Cardiac fibroblast (primary cell): ENCODE results near the gene MRPL57.
"Not testable (repeated sequence)": the region's sequence is repeated elsewhere in the genome, so short reads cannot be mapped to it uniquely, and the experiment has no call there.

Source experiments
- DNase-seq, 2 donors: peaks; one replicate each; pipeline versions ENCODE4 v3.0.0 to v3.0.0-alpha.2; 2010; ENCODE audit warnings: low read depth in 2 of 2
- H3K4me3 ChIP-seq, 2 donors: replicated peaks in 1 of 2; 1 replicate in 1 of 2; 2 replicates in 1 of 2; pipeline ENCODE4 v1.5.1; 2011; ENCODE audit warnings: low read depth in 2 of 2, low read length in 2 of 2, mild to moderate bottlenecking in 2 of 2, moderate library complexity in 1 of 2
- TF ChIP-seq, protein P1 (sequence below): IDR thresholded peaks from one replicate; pipeline ENCODE4 v1.5.1; 2011; ENCODE audit warnings: low read depth, mild to moderate bottlenecking, low read length, inconsistent platforms

The MRPL57 gene

DNA sequence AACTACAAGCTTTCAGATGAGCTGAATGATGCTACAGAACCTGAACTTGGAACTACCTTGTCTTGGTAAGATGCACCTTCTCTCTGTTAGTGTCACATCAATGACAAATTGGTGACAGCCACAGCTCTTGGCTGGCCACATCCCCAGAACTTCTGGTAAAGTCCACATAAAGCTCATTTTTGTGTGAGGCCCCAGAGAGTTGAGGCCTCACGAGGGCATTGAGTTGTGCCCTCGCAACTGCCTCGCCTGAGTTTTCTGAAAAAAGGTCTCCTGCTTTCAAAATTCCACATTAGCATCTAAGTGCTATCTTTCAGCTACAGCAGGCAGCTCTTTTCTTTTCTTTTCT lies 42.6 kb downstream of the MRPL57 start:
- TF ChIP-seq, protein P1, sequence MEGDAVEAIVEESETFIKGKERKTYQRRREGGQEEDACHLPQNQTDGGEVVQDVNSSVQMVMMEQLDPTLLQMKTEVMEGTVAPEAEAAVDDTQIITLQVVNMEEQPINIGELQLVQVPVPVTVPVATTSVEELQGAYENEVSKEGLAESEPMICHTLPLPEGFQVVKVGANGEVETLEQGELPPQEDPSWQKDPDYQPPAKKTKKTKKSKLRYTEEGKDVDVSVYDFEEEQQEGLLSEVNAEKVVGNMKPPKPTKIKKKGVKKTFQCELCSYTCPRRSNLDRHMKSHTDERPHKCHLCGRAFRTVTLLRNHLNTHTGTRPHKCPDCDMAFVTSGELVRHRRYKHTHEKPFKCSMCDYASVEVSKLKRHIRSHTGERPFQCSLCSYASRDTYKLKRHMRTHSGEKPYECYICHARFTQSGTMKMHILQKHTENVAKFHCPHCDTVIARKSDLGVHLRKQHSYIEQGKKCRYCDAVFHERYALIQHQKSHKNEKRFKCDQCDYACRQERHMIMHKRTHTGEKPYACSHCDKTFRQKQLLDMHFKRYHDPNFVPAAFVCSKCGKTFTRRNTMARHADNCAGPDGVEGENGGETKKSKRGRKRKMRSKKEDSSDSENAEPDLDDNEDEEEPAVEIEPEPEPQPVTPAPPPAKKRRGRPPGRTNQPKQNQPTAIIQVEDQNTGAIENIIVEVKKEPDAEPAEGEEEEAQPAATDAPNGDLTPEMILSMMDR: no peak
- H3K4me3 ChIP-seq: no peak overlapping the region
- no peak for DNase-seq

DNA sequence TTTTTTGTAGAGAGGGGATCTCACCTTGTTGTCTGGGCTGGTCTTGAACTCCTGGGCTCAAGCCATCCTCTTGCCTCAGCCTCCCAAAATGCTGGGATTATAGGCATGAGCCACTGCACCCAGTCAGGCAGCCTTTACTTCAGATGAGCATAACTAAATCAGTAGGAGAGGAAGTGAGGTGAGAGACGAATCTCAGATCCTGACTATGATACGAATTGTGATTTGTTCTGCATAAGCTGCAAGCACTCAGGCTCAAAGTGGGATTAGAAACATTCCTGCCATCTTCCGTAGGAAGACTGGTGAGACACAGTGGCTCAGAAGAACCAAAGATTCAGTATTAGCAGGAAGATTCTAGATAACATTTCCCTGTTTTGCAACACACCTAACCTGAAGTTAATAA lies 43.3 kb downstream of the MRPL57 start:
- DNase-seq, H3K4me3 ChIP-seq: not testable (repeated sequence)

DNA sequence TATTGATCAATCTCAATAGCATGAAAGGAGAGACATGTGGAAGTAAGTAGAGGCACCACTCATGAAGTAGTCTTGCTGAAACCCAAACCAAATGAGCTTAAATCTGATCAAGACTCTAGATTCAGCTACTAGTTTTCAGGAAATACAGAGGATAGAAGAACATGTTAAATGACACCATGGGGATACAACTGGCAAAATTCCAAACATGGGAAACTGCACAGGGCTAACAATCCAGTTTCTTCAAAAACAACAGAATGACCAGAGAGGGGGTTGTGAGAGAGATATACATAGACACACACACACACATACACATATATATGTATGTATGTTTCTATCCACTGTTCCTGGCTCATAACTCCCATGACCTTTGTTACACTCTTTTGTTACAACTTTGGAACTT lies 44.8 kb downstream of the MRPL57 start:
- TF ChIP-seq, protein P1: no peak
- DNase-seq: no peak
- H3K4me3 ChIP-seq: no peak overlapping the region

DNA sequence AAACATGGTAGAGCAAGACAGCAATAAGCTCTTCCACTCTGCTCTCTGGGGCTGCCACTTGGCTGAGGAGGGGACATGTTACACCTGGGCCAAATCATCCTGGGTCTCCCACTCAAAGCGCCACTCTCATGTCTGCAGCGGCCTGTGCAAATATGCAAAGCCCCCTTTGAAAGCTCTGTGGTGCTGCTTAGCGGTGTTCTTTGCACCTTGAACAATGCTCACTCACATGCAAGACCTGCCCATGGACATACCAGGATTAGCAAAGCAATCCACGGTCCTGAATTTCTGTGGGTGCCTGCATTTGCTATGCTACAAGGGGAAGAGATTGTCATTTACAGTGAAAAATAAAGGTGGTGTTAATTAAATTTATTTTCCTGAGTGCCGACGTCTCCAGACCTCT lies 48.6 kb downstream of the MRPL57 start:
- no peak overlapping the region for H3K4me3 ChIP-seq
- no peak for DNase-seq

DNA sequence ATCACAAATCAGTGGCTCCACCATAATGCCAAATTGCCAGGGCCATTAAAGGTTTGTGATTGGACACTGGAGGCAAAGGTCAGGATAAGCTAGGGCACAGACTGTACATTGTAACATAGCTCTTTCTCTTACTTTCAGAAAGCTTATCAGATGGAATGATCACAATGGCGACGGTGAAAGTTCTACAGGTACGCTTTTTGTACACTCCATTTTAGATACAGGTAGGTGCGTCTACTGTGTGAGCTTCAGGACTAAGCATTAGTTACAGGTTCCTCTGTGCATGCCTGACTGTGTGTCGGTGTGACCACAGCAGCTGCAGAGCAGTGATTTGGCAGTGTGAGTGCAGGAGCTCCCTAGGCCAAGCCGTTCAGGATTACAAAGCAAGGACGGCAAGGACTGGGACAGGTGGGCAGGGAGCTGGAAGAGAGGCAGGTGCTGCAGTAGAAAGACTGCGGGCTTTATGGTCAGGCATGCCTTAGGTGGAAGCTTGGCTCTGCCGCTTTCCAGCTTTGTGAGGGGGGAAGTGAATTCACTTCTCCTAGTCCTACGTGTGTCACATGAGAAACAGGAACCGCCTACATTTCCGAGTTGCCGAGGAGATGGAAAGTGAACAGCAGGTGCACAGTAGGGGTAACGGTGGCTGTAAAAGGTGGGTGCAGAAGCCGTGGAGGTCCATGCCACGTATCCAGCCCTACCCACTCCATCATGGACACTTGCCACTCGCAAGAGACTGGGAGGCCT lies 49.6 kb downstream of the MRPL57 start:
- no peak overlapping the region for H3K4me3 ChIP-seq
- DNase-seq: no peak
- TF ChIP-seq, protein P1: no peak

More for the DNA sequence above, 48.6 kb downstream of the MRPL57 start:
- TF ChIP-seq, protein P1: no peak

DNA sequence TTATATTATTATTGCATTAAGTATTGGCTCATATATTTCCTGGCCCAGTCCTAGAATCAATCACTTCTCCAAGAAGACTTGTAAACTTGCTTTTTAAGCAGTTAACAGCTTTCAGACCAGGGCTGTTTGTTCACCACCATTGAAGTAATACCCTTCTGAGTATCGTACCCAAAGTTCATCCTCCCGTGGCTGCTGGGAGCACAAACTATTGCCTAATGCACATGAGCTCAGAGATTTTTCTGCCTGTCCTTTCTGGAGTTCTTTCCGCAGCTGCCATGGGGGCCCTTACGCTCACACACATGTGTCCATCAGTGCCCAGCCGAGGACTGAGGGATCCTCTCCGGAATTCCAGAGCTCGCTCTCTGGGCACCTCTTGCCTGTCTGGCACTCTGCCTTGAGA lies 51.5 kb downstream of the MRPL57 start:
- TF ChIP-seq, protein P1: no peak
- DNase-seq: no peak
- no peak overlapping the region for H3K4me3 ChIP-seq
